Mesenchymal stem cell (in vitro differentiated cells and primary cell): ENCODE data around the gene CCL27.

Source experiments
- DNase-seq: peaks from one replicate; pipeline ENCODE4 v3.0.0-alpha.2; 2013
- H2AFZ ChIP-seq: one replicate; pipeline ENCODE4 v1.6.1; 2013; ENCODE audit warnings: low read depth, mild to moderate bottlenecking, control low read depth, inconsistent platforms, low read length, moderate library complexity
- H2AK5ac ChIP-seq: 2 replicates; pipeline ENCODE4 v1.6.1; 2013; ENCODE audit warnings: low read length, moderate library complexity, mild to moderate bottlenecking, inconsistent platforms; ENCODE audit not compliant: severe bottlenecking
- H2BK120ac ChIP-seq: one replicate; pipeline ENCODE4 v1.6.1; 2013; ENCODE audit warnings: low read depth, mild to moderate bottlenecking, inconsistent platforms, low read length, moderate library complexity
- H2BK12ac ChIP-seq, 2 experiments: one replicate each; pipeline ENCODE4 v1.6.1; 2013; ENCODE audit warnings: inconsistent platforms in 2 of 2, low read length in 2 of 2, mild to moderate bottlenecking in 2 of 2, moderate library complexity in 2 of 2, control low read depth in 1 of 2
- H2BK15ac ChIP-seq: one replicate; pipeline ENCODE4 v1.6.1; 2013; ENCODE audit warnings: mild to moderate bottlenecking, low read depth, inconsistent platforms; ENCODE audit not compliant: poor library complexity, severe bottlenecking
- H2BK5ac ChIP-seq: 2 replicates; pipeline ENCODE4 v1.6.1; 2013; ENCODE audit warnings: low read depth, mild to moderate bottlenecking, low read length, control low read depth, inconsistent platforms; ENCODE audit not compliant: poor library complexity, severe bottlenecking
- H3K14ac ChIP-seq, 2 experiments: one replicate each; pipeline ENCODE4 v1.6.1; 2013; ENCODE audit warnings: inconsistent platforms in 2 of 2, low read length in 2 of 2, control low read depth in 1 of 2, mild to moderate bottlenecking in 1 of 2, moderate library complexity in 1 of 2
- H3K18ac ChIP-seq, 2 experiments: one replicate each; pipeline ENCODE4 v1.6.1; 2013; ENCODE audit warnings: inconsistent platforms in 2 of 2, low read length in 2 of 2, control low read depth in 1 of 2, low read depth in 1 of 2, mild to moderate bottlenecking in 1 of 2
- H3K23ac ChIP-seq, 2 experiments: one replicate each; pipeline ENCODE4 v1.6.1; 2013; ENCODE audit warnings: inconsistent platforms in 2 of 2, low read length in 2 of 2, mild to moderate bottlenecking in 2 of 2, moderate library complexity in 2 of 2, control low read depth in 1 of 2
- H3K27ac ChIP-seq: 2 replicates; pipeline ENCODE4 v1.5.1; 2013; ENCODE audit warnings: mild to moderate bottlenecking, moderate library complexity, low read length, control low read depth, inconsistent platforms; ENCODE audit not compliant: poor library complexity, severe bottlenecking
- H3K27me3 ChIP-seq, 2 experiments: 2 replicates each; pipeline versions ENCODE4 v1.6.1 to v1.7.0; 2013; ENCODE audit warnings: low read length in 2 of 2, mild to moderate bottlenecking in 2 of 2, moderate library complexity in 2 of 2, control low read depth in 1 of 2, inconsistent platforms in 1 of 2; ENCODE audit not compliant: control insufficient read depth in 1 of 2, insufficient read depth in 1 of 2
- H3K36me3 ChIP-seq, 2 experiments: 2 replicates each; pipeline versions ENCODE4 v1.6.1 to v1.7.0; 2013; ENCODE audit warnings: low read length in 2 of 2, control low read depth in 1 of 2, inconsistent platforms in 1 of 2, low read depth in 1 of 2, mild to moderate bottlenecking in 1 of 2; ENCODE audit not compliant: insufficient read depth in 2 of 2, control insufficient read depth in 1 of 2
- H3K4ac ChIP-seq, 2 experiments: one replicate each; pipeline ENCODE4 v1.6.1; 2013; ENCODE audit warnings: inconsistent platforms in 2 of 2, low read length in 2 of 2, mild to moderate bottlenecking in 2 of 2, moderate library complexity in 2 of 2, control low read depth in 1 of 2, low read depth in 1 of 2
- H3K4me1 ChIP-seq: 2 replicates; pipeline ENCODE4 v1.6.1; 2013; ENCODE audit warnings: low read depth, low read length, control low read depth; ENCODE audit not compliant: control insufficient read depth, insufficient read depth
- H3K4me2 ChIP-seq: 2 replicates; pipeline ENCODE4 v1.6.1; 2013; ENCODE audit warnings: low read length, mild to moderate bottlenecking, inconsistent platforms; ENCODE audit not compliant: poor library complexity, severe bottlenecking
- H3K4me3 ChIP-seq, 2 experiments: 2 replicates each; pipeline versions ENCODE4 v1.5.1 to v1.7.0; 2013; ENCODE audit warnings: low read length in 2 of 2, mild to moderate bottlenecking in 2 of 2, control low read depth in 1 of 2, low read depth in 1 of 2; ENCODE audit not compliant: insufficient read depth in 1 of 2
- H3K79me1 ChIP-seq: replicated peaks from 2 replicates; pipeline ENCODE4 v1.6.1; 2013; ENCODE audit warnings: mild to moderate bottlenecking, control low read depth, low read length, inconsistent platforms; ENCODE audit not compliant: poor library complexity, severe bottlenecking
- H3K9ac ChIP-seq: 2 replicates; pipeline ENCODE4 v1.7.0; 2013; ENCODE audit warnings: mild to moderate bottlenecking, low read length, moderate library complexity
- H3K9me3 ChIP-seq: 2 replicates; pipeline ENCODE4 v1.7.0; 2013; ENCODE audit warnings: mild to moderate bottlenecking, low read length; ENCODE audit not compliant: control insufficient read depth
- H4K8ac ChIP-seq: one replicate; pipeline ENCODE4 v1.6.1; 2013; ENCODE audit warnings: inconsistent platforms, mild to moderate bottlenecking, low read length, moderate library complexity
- H4K91ac ChIP-seq: one replicate; pipeline ENCODE4 v1.6.1; 2013; ENCODE audit warnings: mild to moderate bottlenecking, low read length, inconsistent platforms
- WGBS: methylation state at CpG from one replicate; pipeline ENCODE4 v1.1.7; 2013; ENCODE audit warnings: mixed read lengths; 5-methylcytosine and 5-hydroxymethylcytosine counted together

CCL27 gene

GRCh38 chr9:34707130-34707529 lies 44.7 kb upstream of the CCL27 start:
- Histone ChIP-seq H2BK5ac (no peak overlapping the region), H2AFZ (no peak overlapping the region), H3K9ac (no peak overlapping the region), H3K4me1 (no peaks in the 10 kb centered on the region), H3K27me3 (peaks cover 8 to 10% of the 10 kb centered on the region in 2 experiments), H3K4ac (no peak overlapping the region), H3K27ac (no peak overlapping the region), H3K79me1 (no peaks in the 10 kb centered on the region), H2BK15ac (no peak overlapping the region), H3K9me3 (no peaks in the 10 kb centered on the region), H4K91ac (no peak overlapping the region), H2BK120ac (no peak overlapping the region), H3K4me2 (no peak overlapping the region), H3K36me3 (no peaks in the 10 kb centered on the region), H3K23ac (no peak overlapping the region), H3K14ac (no peak overlapping the region), H3K18ac (no peak overlapping the region), H4K8ac (no peak overlapping the region), H2BK12ac (no peak overlapping the region), H3K4me3 (no peak overlapping the region), H2AK5ac (no peak overlapping the region)
- 75% methylated on average over 2 of the region's 2 CpGs for WGBS
- no peak for DNase-seq

- Histone ChIP-seq H3K14ac (no peak overlapping the region), H4K8ac (peak overlapping the region; percentile 76), H3K4me3 (peak overlapping the region; percentile 69 to 83), H2BK12ac (no peak overlapping the region), H3K4me1 (peaks cover 11% of the 10 kb centered on the region), H3K27ac (peak overlapping the region; percentile 7), H3K4me2 (peak overlapping the region; percentile 99), H3K23ac (no peak overlapping the region), H3K4ac (no peak overlapping the region), H3K36me3 (no peaks in the 10 kb centered on the region), H2BK5ac (no peak overlapping the region), H3K9ac (peak overlapping the region; percentile 86), H3K79me1 (no peaks in the 10 kb centered on the region), H2BK120ac (no peak overlapping the region), H3K18ac (peak overlapping the region in 1 of 2 experiments; percentile 17), H2BK15ac (no peak overlapping the region), H4K91ac (no peak overlapping the region), H3K27me3 (peaks cover 13 to 28% of the 10 kb centered on the region in 2 experiments), H2AFZ (peak overlapping the region; percentile 96), H2AK5ac (no peak overlapping the region), H3K9me3 (no peaks in the 10 kb centered on the region)
- WGBS = 16% methylated on average over 18 of the region's 30 CpGs
- DNase-seq = peak; percentile 81
Measured at GRCh38 chr9:34701769-34702736, 39.6 kb upstream of the CCL27 start.

- no peak overlapping the region for H2AK5ac ChIP-seq
- no peak overlapping the region for H3K4ac ChIP-seq
- WGBS = 6% methylated on average over 52 of the region's 52 CpGs
- no peaks in the 10 kb centered on the region for H3K9me3 ChIP-seq
- no peaks in the 10 kb centered on the region for H3K79me1 ChIP-seq
- H4K91ac ChIP-seq = peak overlapping the region; percentile 55
- H3K4me1 ChIP-seq = peaks cover 11% of the 10 kb centered on the region
- peak; percentile 62 for DNase-seq
- H3K23ac ChIP-seq = peak overlapping the region in 1 of 2 experiments; percentile 46
- no peak overlapping the region for H3K27ac ChIP-seq
- H3K18ac ChIP-seq = peak overlapping the region in 1 of 2 experiments; percentile 9
- peak overlapping the region; percentile 19 for H4K8ac ChIP-seq
- H3K4me3 ChIP-seq = peak overlapping the region; percentile 69 to 83
- no peak overlapping the region for H2BK12ac ChIP-seq
- H2BK15ac ChIP-seq = peak overlapping the region; percentile 8
- H3K9ac ChIP-seq = peak overlapping the region; percentile 86
- H3K4me2 ChIP-seq = peak overlapping the region; percentile 99
- peaks cover 13 to 24% of the 10 kb centered on the region in 2 experiments for H3K27me3 ChIP-seq
- no peak overlapping the region for H2BK5ac ChIP-seq
- H2AFZ ChIP-seq = peak overlapping the region; percentile 96
- peak overlapping the region; percentile 27 for H2BK120ac ChIP-seq
- H3K36me3 ChIP-seq = no peaks in the 10 kb centered on the region
- no peak overlapping the region for H3K14ac ChIP-seq
Measured at GRCh38 chr9:34701023-34701768, 38.7 kb upstream of the CCL27 start.

- Histone ChIP-seq H2AFZ (no peak overlapping the region), H3K27me3 (peaks cover 7 to 18% of the 10 kb centered on the region in 2 experiments)
Measured at GRCh38 chr9:34694811-34695210, 32.4 kb upstream of the CCL27 start.

More at GRCh38 chr9:34694811-34695210, 32.4 kb upstream of the CCL27 start:
- Histone ChIP-seq H3K27ac (no peak overlapping the region), H2BK12ac (no peak overlapping the region), H3K4me2 (no peak overlapping the region), H3K23ac (no peak overlapping the region), H3K9ac (no peak overlapping the region), H3K4me1 (no peaks in the 10 kb centered on the region), H2AK5ac (no peak overlapping the region), H3K14ac (no peak overlapping the region), H3K9me3 (no peaks in the 10 kb centered on the region), H2BK5ac (no peak overlapping the region), H3K36me3 (no peaks in the 10 kb centered on the region), H4K91ac (no peak overlapping the region), H3K79me1 (no peaks in the 10 kb centered on the region), H3K18ac (no peak overlapping the region), H3K4ac (no peak overlapping the region), H2BK15ac (no peak overlapping the region), H3K4me3 (no peak overlapping the region), H4K8ac (no peak overlapping the region), H2BK120ac (no peak overlapping the region)
- DNase-seq = no peak
